C1 segment of cervical spinal cord (tissue), 14 donors: ENCODE data around the gene HOXB6.

Experiments used
- DNase-seq, 14 donors: peaks; one replicate each; lab custom pipeline; 2025; lab: John Stamatoyannopoulos, UW

The HOXB6 gene

GRCh38 chr17:48567209-48567608 is 37.6 kb downstream of the HOXB6 start:
- DNase-seq = no peak

GRCh38 chr17:48566717-48567116 is 38.1 kb downstream of the HOXB6 start:
- DNase-seq = no peak

- no peak for DNase-seq
Observed at GRCh38 chr17:48565925-48566710, 38.7 kb downstream of the HOXB6 start.

GRCh38 chr17:48565022-48565554 is 39.7 kb downstream of the HOXB6 start:
- no peak for DNase-seq

GRCh38 chr17:48564188-48565021 is 40.4 kb downstream of the HOXB6 start:
- peak in 3 of 14 donors; percentile 27 to 39 (median 32) for DNase-seq

GRCh38 chr17:48563867-48564187 is 41.0 kb downstream of the HOXB6 start:
- DNase-seq = no peak

GRCh38 chr17:48563385-48563838 is 41.4 kb downstream of the HOXB6 start:
- DNase-seq = no peak

- no peak for DNase-seq
Observed at GRCh38 chr17:48562934-48563333, 41.9 kb downstream of the HOXB6 start.

GRCh38 chr17:48561884-48562810 is 42.6 kb downstream of the HOXB6 start:
- DNase-seq = no peak

- no peak for DNase-seq
Observed at GRCh38 chr17:48559840-48560817, 44.7 kb downstream of the HOXB6 start.

GRCh38 chr17:48559122-48559839 is 45.5 kb downstream of the HOXB6 start:
- DNase-seq = no peak

- DNase-seq = no peak
Observed at GRCh38 chr17:48558831-48559121, 46.0 kb downstream of the HOXB6 start.

GRCh38 chr17:48558057-48558830 is 46.5 kb downstream of the HOXB6 start:
- DNase-seq = no peak

GRCh38 chr17:48556576-48557401 is 48.0 kb downstream of the HOXB6 start:
- DNase-seq = no peak

- no peak for DNase-seq
Observed at GRCh38 chr17:48556229-48556575, 48.6 kb downstream of the HOXB6 start.

GRCh38 chr17:48555258-48556228 is 49.2 kb downstream of the HOXB6 start:
- DNase-seq = no peak
